Stimulated activated CD4-positive, alpha-beta T cell treated with anti-CD3 and anti-CD28 coated beads, Interleukin-12 subunit alpha, Interleukin-12 subunit beta, amount 100 ng/mL, for 4 hours (primary cell): ENCODE data around the gene ATP1A4.
"Not testable (repeated sequence)": the region's sequence is repeated elsewhere in the genome, so short reads cannot be mapped to it uniquely, and the experiment has no call there.

Experiments used
- DNase-seq: peaks from one replicate; pipeline ENCODE4 v3.0.0-alpha.2; 2020

The ATP1A4 gene

DNA sequence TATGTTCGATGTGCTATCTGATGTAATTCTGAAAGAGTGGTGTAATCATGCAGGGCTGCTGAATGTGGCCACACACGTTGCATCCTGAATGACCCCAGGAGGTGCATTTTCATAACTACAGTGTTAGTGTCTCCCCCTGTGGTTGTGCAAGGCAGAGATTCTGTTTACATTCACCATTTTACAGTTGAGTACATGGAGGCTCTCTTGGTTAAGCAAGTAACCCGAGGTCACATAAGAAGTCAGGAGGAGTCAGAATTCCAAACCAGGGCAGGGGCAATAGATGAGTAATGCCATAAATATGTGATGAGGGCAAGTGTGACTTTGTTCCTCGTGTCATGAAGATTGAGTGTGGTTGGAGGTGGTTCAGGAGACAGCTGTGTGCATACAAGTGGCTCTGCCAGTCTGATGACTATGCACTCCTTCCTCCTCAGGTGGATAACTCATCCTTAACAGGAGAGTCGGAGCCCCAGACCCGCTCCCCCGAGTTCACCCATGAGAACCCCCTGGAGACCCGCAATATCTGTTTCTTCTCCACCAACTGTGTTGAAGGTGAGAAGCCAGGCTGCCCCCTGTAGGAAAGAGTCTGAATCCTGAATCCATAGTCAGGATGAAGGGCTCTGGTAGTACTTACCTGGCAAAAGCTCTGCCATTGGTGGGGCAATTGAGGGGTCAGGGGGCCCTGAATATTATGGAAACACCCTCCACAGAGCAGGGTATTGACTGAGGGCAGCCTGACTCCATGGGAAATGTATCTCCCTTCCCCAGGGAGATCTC is 26.5 kb upstream of the ATP1A4 start:
- DNase-seq: no peak

DNA sequence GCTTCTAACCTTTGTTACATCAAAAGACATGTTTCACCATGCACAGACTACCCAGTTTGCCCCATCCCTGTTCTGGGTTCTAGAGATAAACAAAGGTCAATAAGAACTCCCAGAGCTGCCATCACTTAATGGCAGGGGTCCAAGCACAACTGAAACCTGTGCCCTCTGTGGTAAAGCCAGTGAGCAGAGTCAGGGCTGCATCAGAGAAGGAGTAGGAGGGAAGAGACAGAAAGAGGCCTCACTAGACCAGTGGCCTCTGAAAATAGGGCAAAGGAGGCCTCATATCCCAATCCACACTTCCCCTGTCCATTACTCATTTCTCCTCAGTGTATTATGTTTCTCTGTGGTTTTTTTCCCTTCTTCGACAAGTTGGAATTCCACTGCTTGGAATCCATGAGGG is 25.7 kb upstream of the ATP1A4 start:
- DNase-seq: no peak

DNA sequence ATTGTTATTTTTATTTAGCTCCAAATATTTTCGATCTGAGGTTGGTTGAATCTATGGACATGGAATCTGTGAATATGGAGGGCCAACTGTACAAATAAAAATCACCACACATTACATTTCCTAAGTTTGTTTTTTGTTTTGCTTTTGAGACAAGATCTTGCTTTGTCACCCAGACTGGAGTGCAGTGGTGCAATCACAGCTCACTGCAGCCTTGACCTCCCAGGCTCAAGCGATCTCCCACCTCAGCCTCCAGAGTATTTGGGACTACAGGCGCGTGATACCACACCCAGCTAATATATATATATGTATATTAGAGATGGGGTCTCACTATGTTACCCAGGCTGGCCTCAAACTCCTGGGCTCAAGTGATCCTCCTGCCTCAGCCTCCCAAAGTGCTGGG is 25.1 kb upstream of the ATP1A4 start:
- DNase-seq: not testable (repeated sequence)

DNA sequence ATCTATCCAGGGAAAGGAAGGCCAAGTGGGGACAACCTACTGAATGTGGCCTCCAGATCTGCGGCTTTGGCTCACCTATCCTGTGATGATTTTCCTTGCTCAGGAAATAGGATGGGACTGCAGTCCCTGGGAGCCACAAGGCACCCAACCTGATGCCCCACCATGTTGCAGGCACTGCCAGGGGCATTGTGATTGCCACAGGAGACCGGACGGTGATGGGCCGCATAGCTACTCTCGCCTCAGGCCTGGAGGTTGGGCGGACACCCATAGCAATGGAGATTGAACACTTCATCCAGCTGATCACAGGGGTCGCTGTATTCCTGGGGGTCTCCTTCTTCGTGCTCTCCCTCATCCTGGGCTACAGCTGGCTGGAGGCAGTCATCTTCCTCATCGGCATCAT is 24.0 kb upstream of the ATP1A4 start:
- no peak for DNase-seq

DNA sequence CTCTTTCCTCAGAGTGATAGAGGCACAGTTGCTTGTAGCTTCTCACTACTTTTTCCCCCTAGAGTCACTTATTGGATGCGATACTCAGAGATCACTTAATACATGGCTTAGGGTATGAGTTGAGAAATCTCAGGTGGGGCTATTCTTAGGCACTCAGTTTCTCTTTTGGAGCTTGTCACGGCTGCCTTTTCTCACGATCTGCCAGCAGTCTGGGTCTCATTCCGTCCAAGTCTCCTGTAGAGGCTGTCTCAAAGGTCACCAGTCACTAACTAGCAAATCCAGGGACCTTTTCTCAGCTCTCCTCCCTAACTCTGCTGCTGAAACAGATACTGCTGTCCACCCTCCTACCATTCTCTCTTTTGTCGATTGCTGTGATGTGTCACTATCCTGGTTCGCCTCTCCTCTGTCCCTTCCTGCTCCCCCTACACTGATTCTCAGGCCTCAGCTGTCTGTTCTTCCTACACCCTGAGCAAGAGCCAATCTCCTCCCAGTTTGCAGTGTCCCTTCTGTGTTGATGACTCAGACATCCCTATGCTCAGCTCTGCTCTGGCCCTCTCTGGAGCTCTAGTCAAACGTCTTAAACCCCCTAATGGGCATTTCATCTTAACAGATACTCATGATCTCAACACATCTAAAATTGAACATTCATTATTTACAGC is 23.4 kb upstream of the ATP1A4 start:
- no peak for DNase-seq

DNA sequence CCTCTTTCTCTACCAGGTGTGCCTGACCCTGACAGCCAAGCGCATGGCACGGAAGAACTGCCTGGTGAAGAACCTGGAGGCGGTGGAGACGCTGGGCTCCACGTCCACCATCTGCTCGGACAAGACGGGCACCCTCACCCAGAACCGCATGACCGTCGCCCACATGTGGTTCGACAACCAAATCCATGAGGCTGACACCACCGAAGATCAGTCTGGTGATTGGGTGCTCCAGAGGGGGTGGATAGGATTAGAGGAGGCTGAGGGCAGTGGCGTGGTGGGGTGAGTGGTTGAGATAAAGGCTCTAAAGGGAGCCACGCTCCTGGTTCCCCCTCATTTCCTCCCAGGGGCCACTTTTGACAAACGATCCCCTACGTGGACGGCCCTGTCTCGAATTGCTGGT is 22.8 kb upstream of the ATP1A4 start:
- no peak for DNase-seq

DNA sequence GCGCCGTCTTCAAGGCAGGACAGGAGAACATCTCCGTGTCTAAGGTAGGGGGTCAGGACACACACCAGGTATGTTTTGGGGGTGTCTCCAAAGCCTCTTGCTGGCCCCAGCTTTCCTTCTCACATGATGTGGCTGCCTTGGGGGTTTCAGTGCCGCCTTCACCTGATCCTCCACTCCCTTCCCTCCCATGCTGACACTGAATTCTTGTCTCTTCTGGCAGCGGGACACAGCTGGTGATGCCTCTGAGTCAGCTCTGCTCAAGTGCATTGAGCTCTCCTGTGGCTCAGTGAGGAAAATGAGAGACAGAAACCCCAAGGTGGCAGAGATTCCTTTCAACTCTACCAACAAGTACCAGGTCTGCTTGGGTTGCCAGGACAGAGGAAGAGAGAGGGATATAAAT is 22.4 kb upstream of the ATP1A4 start:
- DNase-seq: no peak

DNA sequence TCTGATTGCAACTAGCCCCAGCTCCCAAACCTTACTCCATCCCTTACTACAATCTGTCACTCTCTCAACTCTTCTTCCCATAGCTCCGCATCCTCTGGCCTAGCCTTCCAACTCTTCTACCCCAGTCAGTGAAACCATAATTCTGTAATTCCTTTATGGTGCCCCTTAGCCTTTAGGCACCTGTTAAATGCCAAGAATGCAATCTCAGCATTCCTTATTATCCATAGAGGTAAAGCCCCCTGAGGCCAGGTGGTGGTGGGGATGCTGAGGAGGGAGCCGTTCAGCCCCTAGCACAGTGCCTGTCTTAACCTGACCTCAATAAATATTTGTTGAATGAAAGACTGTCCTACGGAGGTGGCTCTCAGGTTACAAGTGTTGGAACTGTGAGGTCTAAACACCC is 21.8 kb upstream of the ATP1A4 start:
- no peak for DNase-seq

DNA sequence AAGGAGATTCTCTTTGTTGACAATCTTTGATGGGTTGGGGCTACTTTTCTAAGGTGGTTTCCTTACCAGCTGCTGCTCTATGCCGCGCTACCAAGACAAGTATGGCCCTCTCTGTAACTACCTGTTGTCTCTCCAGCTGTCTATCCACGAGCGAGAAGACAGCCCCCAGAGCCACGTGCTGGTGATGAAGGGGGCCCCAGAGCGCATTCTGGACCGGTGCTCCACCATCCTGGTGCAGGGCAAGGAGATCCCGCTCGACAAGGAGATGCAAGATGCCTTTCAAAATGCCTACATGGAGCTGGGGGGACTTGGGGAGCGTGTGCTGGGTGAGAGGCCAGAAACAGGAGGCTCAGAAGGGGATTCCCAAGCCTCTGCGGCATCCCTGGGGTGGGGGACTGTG is 21.4 kb upstream of the ATP1A4 start:
- DNase-seq: no peak

DNA sequence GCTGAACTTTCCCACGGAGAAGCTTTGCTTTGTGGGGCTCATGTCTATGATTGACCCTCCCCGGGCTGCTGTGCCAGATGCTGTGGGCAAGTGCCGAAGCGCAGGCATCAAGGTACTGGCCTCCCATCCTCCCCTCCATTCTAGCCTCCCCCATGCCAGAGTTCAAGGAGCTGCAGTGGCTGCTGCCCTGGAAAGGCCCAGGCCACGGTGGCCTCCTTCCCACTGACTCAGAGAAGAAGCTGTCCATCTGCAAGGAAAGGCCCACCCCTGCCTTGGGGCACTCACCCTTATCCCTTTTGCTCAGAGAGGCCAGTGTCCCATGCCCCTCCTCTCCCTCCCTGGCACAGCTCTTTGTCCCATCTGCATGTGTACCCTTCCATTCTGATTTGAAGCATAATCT is 20.9 kb upstream of the ATP1A4 start:
- DNase-seq: no peak

DNA sequence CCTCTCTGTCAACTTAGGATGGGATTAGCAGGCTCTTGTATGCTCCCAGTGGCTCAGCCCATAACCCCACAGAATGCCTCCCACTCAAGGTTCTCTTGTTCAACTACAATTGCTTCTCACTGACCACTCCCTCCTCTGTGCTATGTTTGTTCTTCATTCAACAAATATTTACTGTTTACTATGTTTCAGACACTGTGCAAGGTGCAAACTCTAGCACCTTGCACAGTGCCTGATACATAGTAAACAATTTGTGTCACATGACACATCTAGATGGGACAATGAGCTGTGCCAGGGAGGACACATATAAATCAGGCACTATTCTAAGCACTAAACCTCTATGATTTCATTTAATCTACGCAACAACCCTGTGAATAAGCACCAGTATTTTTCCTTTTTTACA is 20.5 kb upstream of the ATP1A4 start:
- DNase-seq: no peak

DNA sequence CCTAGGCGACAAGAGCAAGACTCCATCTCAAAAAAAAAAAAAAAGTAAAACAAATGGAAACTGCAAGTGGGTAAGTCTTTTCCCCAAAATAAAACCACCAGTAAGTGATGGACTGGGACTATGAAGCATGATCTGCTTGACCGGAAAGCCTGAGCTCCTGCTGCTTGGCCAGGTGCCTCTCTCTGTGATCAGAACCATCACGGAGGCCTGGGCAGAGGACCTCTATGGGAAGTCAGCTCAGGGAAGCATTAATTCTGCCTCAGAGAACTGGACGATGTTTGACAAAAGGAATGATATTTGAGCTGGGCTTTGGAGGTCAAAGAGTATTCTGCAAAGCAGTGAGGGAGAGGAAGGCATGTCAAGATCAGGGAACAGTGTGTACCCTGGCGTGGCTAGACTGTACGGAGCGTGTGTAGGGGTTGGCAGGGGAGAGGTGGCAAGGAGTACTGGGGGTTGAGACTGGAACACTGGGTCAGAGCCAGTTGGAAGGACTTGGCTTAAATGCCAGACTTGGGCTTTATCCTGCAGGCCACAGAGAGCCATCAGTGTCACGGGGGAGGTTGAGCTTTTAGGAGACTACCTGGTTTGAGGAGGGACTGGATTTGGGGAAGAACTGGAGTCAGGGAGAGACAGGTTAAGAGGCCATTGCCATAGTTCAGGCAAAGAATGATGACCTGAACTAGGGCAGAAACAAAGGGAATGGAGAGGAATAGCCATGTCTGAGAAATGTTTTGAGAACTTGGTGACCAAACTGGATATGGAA is 19.4 kb upstream of the ATP1A4 start:
- DNase-seq: no peak

DNA sequence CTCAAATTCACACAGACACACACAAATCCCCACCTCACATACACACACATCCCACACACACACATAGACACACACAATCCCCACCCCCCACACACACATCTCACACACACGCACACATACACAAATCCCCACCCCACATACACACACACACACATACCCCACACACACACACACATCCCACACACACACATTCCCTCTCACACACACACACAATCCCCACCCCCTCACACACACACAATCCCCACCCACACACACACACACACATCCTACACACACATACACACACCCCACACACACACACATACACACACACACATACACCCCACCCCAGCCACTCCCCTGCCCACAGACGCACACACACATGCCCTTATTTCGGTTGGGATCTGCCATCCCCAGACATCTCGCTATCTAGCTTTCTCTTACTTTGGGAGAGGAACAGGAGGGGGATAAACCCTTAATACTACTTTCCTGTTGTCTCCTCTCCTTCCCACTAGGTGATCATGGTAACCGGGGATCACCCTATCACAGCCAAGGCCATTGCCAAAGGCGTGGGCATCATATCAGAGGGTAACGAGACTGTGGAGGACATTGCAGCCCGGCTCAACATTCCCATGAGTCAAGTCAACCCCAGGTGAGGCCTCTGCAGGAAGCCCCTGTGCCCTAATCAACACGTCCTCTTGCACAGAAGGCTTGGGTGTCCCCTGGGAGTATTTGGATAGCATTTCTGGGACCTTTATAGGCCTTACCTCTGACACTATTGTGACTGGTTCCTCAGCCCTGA is 17.2 kb upstream of the ATP1A4 start:
- no peak for DNase-seq

DNA sequence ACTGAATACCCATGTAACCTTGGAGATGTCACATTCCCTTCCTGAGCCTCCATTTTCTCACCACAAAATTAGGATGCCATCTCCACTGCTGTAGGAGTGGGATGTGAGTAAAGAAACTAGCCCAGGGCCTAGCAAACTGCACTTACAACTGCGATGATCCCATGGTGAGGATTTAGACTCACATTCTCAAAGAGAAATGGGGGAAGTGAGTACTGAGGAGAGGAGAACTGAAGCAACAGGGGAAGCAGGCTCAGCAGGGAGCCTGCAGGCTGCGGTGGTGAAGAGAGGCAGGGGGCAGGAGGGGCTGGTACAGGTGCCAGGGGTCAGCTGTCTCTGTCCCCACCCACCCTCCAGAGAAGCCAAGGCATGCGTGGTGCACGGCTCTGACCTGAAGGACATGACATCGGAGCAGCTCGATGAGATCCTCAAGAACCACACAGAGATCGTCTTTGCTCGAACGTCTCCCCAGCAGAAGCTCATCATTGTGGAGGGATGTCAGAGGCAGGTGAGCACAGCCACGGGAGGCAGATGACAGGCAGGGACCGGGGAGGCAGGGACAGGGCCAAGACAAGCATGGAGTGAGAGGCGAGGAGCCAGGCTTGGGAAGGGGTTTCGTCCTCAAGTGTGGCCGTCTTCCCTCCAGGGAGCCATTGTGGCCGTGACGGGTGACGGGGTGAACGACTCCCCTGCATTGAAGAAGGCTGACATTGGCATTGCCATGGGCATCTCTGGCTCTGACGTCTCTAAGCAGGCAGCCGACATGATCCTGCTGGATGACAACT is 16.4 kb upstream of the ATP1A4 start:
- DNase-seq: no peak

DNA sequence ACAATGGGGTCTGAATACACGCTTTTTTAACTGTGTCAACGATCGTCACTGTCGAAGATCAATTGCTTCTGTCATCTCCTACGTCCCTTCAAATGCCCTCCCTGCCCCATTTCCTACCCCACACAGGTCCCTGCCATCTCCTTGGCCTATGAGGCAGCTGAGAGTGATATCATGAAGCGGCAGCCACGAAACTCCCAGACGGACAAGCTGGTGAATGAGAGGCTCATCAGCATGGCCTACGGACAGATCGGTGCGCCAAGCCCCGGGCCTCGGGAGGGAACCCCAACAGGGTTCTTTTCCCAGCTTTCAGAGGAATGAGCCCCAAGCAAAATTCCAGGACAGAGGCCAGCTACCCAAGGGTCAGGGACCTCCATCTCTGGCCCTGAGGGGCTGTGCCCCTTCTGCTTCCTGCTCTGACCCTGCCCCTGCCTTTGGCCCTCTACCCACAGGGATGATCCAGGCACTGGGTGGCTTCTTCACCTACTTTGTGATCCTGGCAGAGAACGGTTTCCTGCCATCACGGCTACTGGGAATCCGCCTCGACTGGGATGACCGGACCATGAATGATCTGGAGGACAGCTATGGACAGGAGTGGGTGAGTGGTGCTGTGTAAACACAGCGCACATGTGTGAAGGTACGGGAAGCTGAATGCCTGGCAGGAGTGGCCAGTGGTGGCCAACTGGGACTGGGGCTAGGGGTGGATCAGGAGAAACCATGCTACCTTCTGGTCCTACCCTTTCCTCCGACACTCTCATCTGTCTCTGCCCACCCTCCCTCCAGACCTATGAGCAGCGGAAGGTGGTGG is 15.1 kb upstream of the ATP1A4 start:
- DNase-seq: no peak

DNA sequence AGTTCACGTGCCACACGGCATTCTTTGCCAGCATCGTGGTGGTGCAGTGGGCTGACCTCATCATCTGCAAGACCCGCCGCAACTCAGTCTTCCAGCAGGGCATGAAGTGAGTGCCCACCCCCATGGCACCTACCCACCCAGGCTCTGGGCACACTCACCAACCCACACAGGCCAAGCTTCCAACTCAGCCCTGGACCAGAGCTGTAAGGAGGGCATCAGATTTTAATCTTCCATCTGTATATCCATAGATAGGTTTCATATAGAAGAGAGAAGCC is 14.5 kb upstream of the ATP1A4 start:
- DNase-seq: no peak

DNA sequence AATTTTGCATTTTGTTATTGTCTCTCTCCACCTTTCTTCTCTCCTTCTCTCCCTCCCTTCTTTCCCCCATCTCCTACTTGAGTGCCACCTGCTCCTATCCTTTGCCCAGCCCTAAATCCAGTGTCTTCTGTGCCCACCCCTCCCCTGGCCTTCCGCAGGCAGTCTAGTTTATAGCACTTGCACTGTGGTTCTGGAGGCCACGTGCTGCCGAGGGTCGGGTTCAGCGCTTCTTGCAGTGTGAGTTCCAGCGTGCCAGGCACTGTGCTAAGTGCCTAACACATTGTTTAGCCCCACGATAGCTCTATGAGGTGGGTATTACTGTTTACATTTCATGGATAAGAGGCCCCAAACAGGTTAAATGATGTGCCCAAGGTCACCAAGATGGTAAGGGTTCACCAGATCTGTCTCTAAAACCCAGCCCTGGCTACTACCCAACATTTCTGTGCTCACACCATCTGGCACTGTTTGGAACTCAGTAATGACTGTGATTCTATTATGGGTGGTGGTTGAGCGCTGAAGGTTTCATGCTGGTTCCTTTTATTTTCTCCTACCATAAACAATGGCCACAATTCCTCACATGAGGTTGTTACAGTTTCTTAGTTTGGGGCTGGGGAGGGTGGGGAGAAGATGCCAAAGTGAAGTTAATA is 14.1 kb upstream of the ATP1A4 start:
- no peak for DNase-seq

DNA sequence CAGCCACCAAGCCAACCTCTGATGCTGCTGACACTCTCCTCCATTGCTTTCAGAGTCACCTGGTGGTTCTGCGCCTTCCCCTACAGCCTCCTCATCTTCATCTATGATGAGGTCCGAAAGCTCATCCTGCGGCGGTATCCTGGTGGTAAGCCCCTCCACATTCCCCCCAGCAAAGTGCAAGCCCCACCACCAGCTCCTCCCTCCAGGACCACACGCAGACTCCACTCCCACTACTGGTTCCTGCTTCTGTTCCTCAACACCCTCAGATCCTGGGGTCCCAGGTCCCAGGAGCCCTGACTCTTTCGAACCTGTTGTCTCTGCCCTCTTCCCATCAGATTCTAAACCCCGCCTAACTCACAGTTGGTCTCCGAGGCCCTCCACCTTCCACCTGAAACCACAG is 11.6 kb upstream of the ATP1A4 start:
- no peak for DNase-seq

DNA sequence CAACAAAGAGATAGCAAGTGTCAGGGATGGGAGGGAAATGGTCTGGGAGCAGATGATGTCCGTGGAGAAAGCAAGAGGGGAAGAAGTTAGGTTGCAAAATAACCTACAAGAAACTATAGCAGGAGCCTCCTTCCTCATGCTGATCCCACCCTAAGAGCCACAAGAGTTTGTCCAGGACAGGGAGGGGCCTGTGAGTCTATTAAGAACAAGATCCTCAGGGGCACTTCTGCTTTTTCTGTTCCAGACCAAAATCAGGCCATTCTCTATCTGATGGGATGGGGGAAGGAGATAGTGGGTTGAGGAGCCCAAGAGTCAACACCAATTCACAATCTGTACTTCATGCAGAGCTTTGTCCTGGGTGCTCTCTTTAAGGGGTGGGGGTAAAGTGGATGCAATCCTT is 7.7 kb upstream of the ATP1A4 start:
- DNase-seq: no peak

DNA sequence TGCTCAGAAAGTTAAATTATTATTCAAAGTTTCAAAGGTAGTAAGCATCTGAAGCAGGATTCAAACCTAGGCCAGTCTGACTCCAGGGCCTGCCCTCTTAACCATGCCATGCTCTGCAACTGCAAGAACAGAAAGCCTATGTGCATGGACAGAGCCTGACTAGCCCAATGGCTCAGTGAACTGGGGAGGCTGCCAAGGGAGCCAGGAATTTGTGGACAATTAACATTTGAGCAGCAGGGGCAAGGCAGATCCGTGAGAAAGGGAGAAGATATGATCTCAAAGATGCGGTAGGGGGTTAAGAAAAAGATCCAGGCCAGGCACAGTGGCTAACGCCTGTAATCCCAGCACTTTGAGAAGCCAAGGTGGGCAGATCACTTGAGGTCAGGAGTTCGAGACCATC is 6.5 kb upstream of the ATP1A4 start:
- DNase-seq: no peak

DNA sequence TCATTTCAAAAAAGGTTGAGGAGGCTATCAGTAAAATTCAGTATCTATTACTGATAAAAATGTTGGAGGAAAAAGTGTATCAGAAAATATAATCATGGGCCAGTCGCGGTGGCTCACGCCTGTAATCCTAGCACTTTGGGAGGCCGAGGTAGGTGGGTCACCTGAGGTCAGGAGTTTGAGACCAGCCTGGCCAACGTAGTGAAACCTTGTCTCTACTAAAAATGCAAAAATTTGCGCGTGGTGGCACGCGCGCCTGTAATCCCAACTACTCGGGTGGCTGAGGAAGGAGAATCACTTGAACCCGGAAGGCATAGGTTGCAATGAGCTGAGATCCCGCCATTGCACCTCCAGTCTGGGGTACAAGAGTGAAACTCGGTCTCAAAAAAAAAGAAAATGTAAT is 5.3 kb upstream of the ATP1A4 start:
- DNase-seq: no peak
